Fibroblast of villous mesenchyme (primary cell): Measurements from ENCODE around the gene POU2AF1. TPM values are rescaled to one million over a fixed set of nuclear protein-coding genes. Genes with fewer than 3 reads are reported as not detected.

ENCODE experiments used
- DNase-seq: peaks from one replicate; pipeline ENCODE4 v3.0.0-alpha.2; 2010; ENCODE audit warnings: low read depth
- H3K4me3 ChIP-seq: 2 replicates; pipeline ENCODE4 v1.5.1; 2011; ENCODE audit warnings: low read depth, mild to moderate bottlenecking, low read length
- total RNA-seq: library from RNA; depleted of rRNA; stranded (reverse); fragments of >200 nt; gene quantifications from 2 replicates; pipeline ENCODE4 v1.2.3, GENCODE V29; 2012
- TF ChIP-seq, protein P1 (sequence below): IDR thresholded peaks from 2 replicates; pipeline ENCODE4 v1.5.1; 2012; ENCODE audit warnings: low read depth, mild to moderate bottlenecking, low read length; ENCODE audit not compliant: insufficient read depth

POU2AF1 gene
- total RNA-seq, 1 donor: not detected

GRCh38 chr11:111348147-111348546, 30.9 kb downstream of the POU2AF1 start:
- no peak for DNase-seq
- no peak overlapping the region for H3K4me3 ChIP-seq
- TF ChIP-seq, protein P1, sequence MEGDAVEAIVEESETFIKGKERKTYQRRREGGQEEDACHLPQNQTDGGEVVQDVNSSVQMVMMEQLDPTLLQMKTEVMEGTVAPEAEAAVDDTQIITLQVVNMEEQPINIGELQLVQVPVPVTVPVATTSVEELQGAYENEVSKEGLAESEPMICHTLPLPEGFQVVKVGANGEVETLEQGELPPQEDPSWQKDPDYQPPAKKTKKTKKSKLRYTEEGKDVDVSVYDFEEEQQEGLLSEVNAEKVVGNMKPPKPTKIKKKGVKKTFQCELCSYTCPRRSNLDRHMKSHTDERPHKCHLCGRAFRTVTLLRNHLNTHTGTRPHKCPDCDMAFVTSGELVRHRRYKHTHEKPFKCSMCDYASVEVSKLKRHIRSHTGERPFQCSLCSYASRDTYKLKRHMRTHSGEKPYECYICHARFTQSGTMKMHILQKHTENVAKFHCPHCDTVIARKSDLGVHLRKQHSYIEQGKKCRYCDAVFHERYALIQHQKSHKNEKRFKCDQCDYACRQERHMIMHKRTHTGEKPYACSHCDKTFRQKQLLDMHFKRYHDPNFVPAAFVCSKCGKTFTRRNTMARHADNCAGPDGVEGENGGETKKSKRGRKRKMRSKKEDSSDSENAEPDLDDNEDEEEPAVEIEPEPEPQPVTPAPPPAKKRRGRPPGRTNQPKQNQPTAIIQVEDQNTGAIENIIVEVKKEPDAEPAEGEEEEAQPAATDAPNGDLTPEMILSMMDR: no peak

GRCh38 chr11:111347723-111348115, 31.4 kb downstream of the POU2AF1 start:
- no peak overlapping the region for H3K4me3 ChIP-seq
- DNase-seq: peak; percentile 22
- TF ChIP-seq, protein P1: no peak

GRCh38 chr11:111347002-111347722, 31.9 kb downstream of the POU2AF1 start:
- H3K4me3 ChIP-seq: no peak overlapping the region
- TF ChIP-seq, protein P1: no peak
- DNase-seq: peak; percentile 38

- H3K4me3 ChIP-seq: no peak overlapping the region
- peak; percentile 85 for DNase-seq
- TF ChIP-seq, protein P1: no peak
These were observed 35.0 kb downstream of the POU2AF1 start for GRCh38 chr11:111344032-111344431.

- no peak overlapping the region for H3K4me3 ChIP-seq
- no peak for DNase-seq
- TF ChIP-seq, protein P1: no peak
These were observed 36.7 kb downstream of the POU2AF1 start for GRCh38 chr11:111342329-111342728.

GRCh38 chr11:111339758-111340388, 39.2 kb downstream of the POU2AF1 start:
- H3K4me3 ChIP-seq: no peak overlapping the region
- TF ChIP-seq, protein P1: no peak
- no peak for DNase-seq
